Suprapubic skin (tissue), 4 donors: Measurements from ENCODE around the gene TMEM95. TPM values are rescaled to one million over a fixed set of nuclear protein-coding genes. Genes with fewer than 3 reads are reported as not detected.

ENCODE experiments used
- DNase-seq, 2 donors: peaks; one replicate each; pipeline ENCODE4 v3.0.0-alpha.2; 2019; ENCODE audit warnings: low spot score in 2 of 2
- H3K27ac ChIP-seq: fragments of 200-600 bp; sonication (generic); one replicate; pipeline ENCODE4 v1.5.1; 2019
- H3K27me3 ChIP-seq: fragments of 200-600 bp; sonication (generic); one replicate; pipeline ENCODE4 v1.5.1; 2019
- H3K36me3 ChIP-seq: fragments of 200-600 bp; sonication (generic); one replicate; pipeline ENCODE4 v1.5.1; 2019
- H3K4me1 ChIP-seq: fragments of 200-600 bp; sonication (generic); one replicate; pipeline ENCODE4 v1.5.1; 2019
- H3K4me3 ChIP-seq: fragments of 200-600 bp; sonication (generic); one replicate; pipeline ENCODE4 v1.5.1; 2019; ENCODE audit warnings: mild to moderate bottlenecking
- H3K9me3 ChIP-seq: fragments of 200-600 bp; sonication (generic); one replicate; pipeline ENCODE4 v1.5.1; 2019
- CTCF ChIP-seq, 2 donors: fragments of 200-600 bp in 1 of 2; fragments of 450-650 bp in 1 of 2; sonication (generic) in 1 of 2; IDR thresholded peaks; one replicate each; pipeline ENCODE4 v1.5.1; 2016 to 2019; ENCODE audit warnings: antibody characterized with exemption in 2 of 2, mild to moderate bottlenecking in 1 of 2, moderate library complexity in 1 of 2
- EP300 ChIP-seq: sonication (generic); formaldehyde crosslinking; IDR thresholded peaks from one replicate; pipeline ENCODE4 v1.6.1; 2017; ENCODE audit warnings: antibody characterized with exemption
- POLR2A ChIP-seq, 2 donors: fragments of 450-650 bp; IDR thresholded peaks; one replicate each; pipeline ENCODE4 v1.6.1; 2017; ENCODE audit warnings: antibody characterized with exemption in 2 of 2, mild to moderate bottlenecking in 2 of 2, moderate library complexity in 2 of 2
- POLR2AphosphoS5 ChIP-seq, 3 donors: sonication (generic); formaldehyde crosslinking; IDR thresholded peaks; one replicate each; pipeline ENCODE4 v1.6.1; 2017; ENCODE audit warnings: antibody characterized with exemption in 3 of 3
- WGBS: methylation state at CpG from one replicate; pipeline ENCODE4 v1.1.5; 2018; 5-methylcytosine and 5-hydroxymethylcytosine counted together
- total RNA-seq, 4 donors: library from RNA; depleted of rRNA; stranded (reverse); fragments of >200 nt; gene quantifications; one replicate each; pipeline ENCODE4 v1.1.0, GENCODE V29; 2016

Gene TMEM95
- total RNA-seq, 4 donors from 2014 or later, result 0.44 TPM; not detected in 3

- no peak for TF ChIP-seq EP300
- TF ChIP-seq POLR2A (IDR thresholded peaks at IDR 0.05), result no peak
- no peak for TF ChIP-seq CTCF (IDR thresholded peaks at IDR 0.05)
- TF ChIP-seq POLR2AphosphoS5 (IDR thresholded peaks at IDR 0.05), result no peak
- peak overlapping the region; percentile 89 for H3K27ac ChIP-seq
- DNase-seq, result peak; percentile 84 to 87
- H3K27me3 ChIP-seq, result no peaks in the 10 kb centered on the region
- no peaks in the 10 kb centered on the region for H3K36me3 ChIP-seq
- H3K4me3 ChIP-seq, result peak overlapping the region; percentile 71
- no peaks in the 10 kb centered on the region for H3K9me3 ChIP-seq
- 27% methylated on average over 6 of the region's 16 CpGs for WGBS
- peaks cover 37% of the 10 kb centered on the region for H3K4me1 ChIP-seq
Observed at GRCh38 chr17:7403043-7403726, 48.2 kb downstream of the TMEM95 start.

- WGBS, result 0% methylated on average over 1 of the region's 13 CpGs
- peak overlapping the region; percentile 89 for H3K27ac ChIP-seq
- peaks cover 2% of the 10 kb centered on the region for H3K36me3 ChIP-seq
- H3K4me1 ChIP-seq, result peaks cover 37% of the 10 kb centered on the region
- H3K27me3 ChIP-seq, result no peaks in the 10 kb centered on the region
- no peaks in the 10 kb centered on the region for H3K9me3 ChIP-seq
- TF ChIP-seq CTCF (IDR thresholded peaks at IDR 0.05) (no peak), POLR2A (IDR thresholded peaks at IDR 0.05) (no peak), EP300 (no peak), POLR2AphosphoS5 (IDR thresholded peaks at IDR 0.05) (no peak)
- no peak for DNase-seq
- peak overlapping the region; percentile 71 for H3K4me3 ChIP-seq
Observed at GRCh38 chr17:7403727-7403976, 48.7 kb downstream of the TMEM95 start.

- H3K27me3 ChIP-seq, result no peaks in the 10 kb centered on the region
- TF ChIP-seq POLR2A (IDR thresholded peaks at IDR 0.05) (peak in 1 of 2 donors; percentile 73), CTCF (IDR thresholded peaks at IDR 0.05) (no peak), POLR2AphosphoS5 (IDR thresholded peaks at IDR 0.05) (peak in 2 of 3 donors; percentile 37 to 89), EP300 (no peak)
- peak within 1 kb of the TSS; percentile 71 for H3K4me3 ChIP-seq
- H3K9me3 ChIP-seq, result no peaks in the 10 kb centered on the region
- H3K4me1 ChIP-seq, result peaks cover 37% of the 10 kb centered on the region
- under 1% methylated on average over 34 of the region's 49 CpGs for WGBS
- peak; percentile 99 to 100 for DNase-seq
- H3K27ac ChIP-seq, result peak within 1 kb of the TSS; percentile 89
- H3K36me3 ChIP-seq, result peaks cover 7% of the 10 kb centered on the region
Observed at GRCh38 chr17:7403977-7404736, 49.2 kb downstream of the TMEM95 start, which contains the start of gene TMEM256. Gene TMEM256 (minus strand): TSS chr17:7404097. CDS start chr17:7404084, 13 bp downstream.

- TF ChIP-seq CTCF (IDR thresholded peaks at IDR 0.05) (peak in 1 of 2 donors; percentile 27), EP300 (no peak), POLR2A (IDR thresholded peaks at IDR 0.05) (peak in 1 of 2 donors; percentile 55)
Observed at GRCh38 chr17:7404737-7405349, 49.9 kb downstream of the TMEM95 start.

More at GRCh38 chr17:7404737-7405349, 49.9 kb downstream of the TMEM95 start:
- DNase-seq, result peak; percentile 90 to 91
- H3K36me3 ChIP-seq, result peaks cover 12% of the 10 kb centered on the region
- peak overlapping the region; percentile 89 for H3K27ac ChIP-seq
- peak overlapping the region; percentile 71 for H3K4me3 ChIP-seq
- peaks cover 37% of the 10 kb centered on the region for H3K4me1 ChIP-seq
- H3K9me3 ChIP-seq, result no peaks in the 10 kb centered on the region
- WGBS, result 2% methylated on average over 10 of the region's 65 CpGs
- no peaks in the 10 kb centered on the region for H3K27me3 ChIP-seq
